ENCODE measurements around the gene SLC4A7.
"Not testable (repeated sequence)": the region's sequence is repeated elsewhere in the genome, so short reads cannot be mapped to it uniquely, and the experiment has no call there.

The SLC4A7 gene

DNA sequence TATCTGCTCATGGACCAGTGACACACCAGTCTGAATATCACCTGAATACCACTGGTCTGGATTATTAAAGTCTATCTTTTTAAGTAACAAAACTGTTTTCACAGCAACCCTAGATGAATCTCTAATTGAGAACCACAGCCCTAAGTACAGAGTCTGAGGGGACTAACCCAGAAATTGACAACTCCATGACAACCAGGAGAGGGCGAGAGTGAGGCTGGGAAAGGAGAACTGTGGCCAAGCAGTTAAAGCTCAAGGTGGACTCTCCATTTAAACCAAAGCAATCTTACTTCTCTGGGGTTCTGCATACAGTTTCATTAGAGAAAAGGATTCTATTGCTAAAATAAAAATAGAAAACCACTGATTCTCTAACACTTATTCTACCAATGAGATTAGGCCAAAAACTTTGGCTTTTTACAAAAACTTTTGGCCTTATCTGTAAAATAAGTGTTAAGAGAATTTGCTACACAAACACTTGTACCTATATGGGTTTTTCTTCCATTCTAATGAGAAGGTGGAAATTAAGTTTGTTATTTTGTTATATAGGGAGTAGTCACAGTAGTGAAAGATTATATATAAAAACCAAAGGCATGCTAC, 126.4 kb downstream of the SLC4A7 start:
- no peak for DNase-seq

DNA sequence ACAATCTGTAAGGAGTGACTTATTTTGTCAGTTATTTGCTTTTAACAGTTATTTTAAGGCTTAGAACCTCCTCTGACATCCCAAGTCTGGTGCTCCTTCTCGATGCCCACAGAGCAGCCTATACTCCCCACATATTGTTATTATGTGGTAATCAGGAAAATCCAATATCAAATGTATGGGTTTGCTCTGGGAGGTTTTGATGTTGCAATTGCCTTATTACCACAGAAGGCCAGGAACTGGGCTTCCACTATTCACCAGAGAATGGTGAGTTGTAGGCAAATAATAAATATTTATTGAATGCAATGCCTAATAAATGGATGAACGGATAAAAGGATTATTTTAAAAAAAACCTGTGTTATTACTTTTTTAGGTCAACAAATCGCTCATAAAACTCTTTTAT, 127.2 kb downstream of the SLC4A7 start:
- no peak for DNase-seq

DNA sequence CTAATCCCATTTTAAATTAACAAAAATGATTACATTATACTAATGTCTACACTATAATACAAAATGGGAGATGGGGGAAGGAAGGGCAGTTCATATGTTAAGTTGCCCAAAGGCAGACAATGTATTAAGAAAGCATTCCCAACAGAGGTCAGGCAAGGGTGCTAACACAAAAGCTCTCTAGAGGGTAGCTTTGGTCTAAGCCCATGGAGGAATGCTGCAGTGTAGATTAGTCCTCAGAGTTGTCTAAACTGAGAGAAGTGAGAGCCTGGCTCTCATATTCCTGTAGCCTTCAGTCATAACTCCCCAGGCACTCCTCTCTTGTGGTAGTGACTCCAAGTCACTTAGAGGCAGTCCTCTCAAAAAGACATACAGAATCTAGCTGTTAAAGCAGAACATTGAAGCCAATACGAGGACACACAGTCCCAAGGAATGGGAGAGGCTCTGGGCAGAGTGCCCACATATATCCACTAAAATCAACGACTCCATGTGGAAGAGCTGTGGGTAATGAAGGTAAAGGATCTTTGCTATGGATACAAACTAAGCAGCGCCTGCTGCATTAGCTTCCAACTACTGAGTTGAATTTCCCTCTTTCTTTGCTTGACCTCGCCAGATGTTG, 129.5 kb downstream of the SLC4A7 start:
- DNase-seq: no peak

DNA sequence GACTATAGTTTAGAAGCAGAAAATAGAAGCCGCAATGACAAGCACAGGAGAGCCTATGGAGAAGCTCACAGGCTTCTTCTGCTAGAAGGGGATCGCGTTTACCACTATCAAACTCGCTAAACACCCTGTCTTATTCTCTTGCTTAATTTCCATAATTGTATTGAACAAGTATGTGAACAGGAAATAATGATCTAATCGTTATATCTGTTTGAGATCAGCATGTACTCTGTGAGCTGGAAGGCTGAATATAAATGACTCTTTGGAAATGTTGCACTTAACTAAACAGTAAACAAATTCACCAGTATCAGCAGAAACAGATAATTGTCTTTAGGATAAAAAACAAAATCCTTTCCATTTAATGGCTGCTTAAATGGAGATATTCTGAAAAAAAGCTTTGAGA, 130.0 kb downstream of the SLC4A7 start:
- no peak for DNase-seq

DNA sequence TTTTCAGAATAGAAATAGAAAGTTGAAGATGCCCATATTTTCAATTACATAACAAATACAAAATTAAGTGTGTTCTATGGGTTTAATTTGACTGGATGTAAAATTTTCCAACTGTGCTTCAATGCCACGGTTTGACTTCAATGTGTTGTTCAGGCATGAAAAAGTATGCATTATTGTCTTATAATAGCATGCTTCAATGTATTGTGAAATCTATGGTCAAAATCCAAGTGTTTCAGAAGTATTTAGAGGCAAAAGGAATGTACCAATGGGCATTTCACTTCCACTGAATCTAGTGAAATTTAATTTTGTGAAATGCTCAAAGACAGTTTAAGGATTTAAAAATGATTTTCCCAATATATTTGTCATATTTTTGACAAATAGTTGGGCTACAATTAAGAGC, 131.0 kb downstream of the SLC4A7 start:
- no peak for DNase-seq

DNA sequence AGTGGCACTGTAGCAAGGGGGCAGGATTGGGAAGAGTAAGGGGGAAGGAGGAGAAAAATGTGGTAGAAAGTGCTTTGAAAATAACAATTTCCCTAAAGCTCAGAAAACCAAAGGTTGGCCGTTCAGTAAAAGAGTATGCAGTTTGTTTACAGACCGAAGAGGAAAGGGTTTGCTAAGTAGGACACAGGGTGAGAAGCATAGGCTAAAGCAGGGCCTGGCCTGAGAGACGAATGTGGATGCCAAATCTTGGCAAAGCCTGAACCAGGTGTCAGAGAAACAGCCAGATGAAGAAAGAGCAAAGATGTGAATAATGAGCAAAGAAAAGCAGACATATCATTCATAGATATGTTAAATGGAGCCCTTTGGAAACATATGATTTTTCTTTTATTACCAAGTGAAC, 132.1 kb downstream of the SLC4A7 start:
- no peak for DNase-seq

DNA sequence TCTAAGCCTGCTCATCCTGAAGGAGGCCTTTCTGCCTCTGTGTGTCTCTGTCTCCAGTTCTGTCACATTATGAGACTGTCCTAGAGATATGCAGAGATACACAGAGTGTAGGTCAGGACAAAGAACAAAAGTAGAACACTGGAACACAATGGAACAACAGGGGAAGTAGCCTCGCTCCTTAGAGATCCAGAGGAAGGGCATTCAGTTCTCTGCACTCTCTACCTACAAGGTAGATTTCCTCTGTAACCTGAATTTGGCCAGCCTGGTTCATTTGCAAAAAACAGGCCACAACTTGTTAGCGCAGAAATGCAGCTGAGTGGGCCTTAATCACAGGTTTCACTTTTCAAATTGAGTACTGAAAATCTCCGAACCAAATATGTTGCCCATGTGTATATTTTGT, 134.4 kb downstream of the SLC4A7 start:
- no peak for DNase-seq

DNA sequence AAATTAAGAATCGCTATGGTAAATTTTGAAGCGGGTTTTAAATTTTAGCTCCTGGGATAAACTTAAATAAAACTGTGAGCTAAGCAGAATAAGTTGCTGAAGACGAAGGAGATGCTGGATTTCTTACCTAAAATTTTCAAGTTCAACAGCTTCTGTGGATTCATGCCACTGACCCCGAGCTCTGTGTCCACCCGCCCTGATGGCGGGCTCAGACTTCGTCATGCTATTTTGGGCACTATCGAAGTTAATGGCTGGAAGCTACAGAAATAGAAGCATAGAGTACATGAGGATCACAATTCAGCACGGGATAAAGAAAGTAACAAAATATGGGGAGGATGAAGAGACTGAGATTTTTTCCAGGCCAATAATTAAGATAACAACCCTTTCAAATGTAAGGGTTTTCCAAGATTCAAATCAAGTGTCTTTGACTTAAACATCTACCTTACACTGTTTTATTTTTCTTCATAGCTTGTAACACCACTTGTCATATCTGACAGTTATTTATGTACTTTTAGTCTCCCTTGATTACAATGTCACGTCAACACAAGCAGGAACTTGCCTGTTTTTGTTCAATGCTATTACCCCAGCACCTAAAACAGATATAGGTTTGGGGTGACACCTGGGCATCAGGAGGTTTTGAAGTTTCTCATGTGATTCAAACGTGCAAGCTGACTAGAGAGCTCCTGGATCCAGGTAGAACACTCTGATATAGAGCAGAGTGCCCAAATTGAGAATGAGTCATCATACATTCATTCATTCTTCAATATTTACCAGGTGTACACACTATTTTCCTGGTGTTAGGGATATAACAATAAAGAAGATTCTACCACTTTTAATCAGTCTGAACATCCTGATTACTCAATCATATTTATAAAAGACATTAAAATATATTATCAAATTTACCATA, 138.0 kb downstream of the SLC4A7 start:
- no peak for DNase-seq

DNA sequence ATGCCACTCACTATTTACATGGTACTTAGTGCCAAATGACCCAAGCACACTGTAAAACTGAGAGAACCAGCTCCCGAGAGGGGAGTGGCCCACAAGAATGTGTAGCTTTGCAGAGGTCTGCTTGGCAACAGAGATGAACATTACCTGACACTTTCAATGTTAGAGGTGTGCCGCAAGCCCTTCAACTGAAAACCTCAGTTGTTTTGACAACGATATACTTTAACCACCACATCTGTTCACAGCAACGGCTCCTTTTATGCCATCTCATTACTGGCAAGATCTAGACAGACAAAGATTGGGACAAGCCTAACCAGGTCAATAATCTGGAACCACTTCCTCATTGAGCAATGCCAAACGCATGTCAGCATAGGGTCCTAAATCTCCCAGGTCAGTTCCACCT, 138.7 kb downstream of the SLC4A7 start:
- DNase-seq: no peak

DNA sequence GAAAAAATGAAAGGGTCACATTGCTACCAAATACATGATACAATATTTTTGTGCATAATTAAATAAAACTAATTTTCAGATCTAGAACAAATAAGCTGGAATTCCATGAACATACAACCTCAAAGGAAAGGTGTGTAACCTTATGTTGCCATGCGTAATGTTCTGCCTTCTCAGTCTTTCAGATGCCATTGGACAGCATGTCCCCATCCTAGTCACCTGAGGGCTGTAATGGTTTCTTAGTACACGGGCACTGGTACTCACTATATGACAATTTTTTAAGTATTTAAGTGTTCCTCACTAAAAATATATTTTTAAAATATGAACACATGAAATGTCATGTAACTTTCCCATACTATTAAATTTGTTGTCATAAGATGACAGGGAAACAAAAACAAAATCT, 139.1 kb downstream of the SLC4A7 start:
- DNase-seq: no peak

DNA sequence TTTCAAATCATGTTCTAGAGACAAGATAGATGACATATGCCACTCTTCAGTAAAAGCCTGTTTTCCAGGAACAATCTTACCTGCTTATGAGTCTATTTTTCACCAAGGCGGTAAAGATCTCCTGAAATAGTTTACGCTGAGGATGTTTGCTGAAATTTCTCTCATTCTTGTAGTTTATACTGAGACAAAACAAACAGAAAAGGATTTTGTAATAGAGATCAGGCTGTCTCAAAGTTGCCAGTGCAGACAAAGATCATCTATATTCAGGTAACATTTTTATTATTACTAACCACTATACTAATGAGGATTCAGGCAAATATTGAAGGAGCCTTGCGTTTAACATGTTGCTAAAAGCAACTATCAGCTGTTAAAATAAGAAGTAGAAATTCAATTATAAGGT, 140.0 kb downstream of the SLC4A7 start:
- no peak for DNase-seq

DNA sequence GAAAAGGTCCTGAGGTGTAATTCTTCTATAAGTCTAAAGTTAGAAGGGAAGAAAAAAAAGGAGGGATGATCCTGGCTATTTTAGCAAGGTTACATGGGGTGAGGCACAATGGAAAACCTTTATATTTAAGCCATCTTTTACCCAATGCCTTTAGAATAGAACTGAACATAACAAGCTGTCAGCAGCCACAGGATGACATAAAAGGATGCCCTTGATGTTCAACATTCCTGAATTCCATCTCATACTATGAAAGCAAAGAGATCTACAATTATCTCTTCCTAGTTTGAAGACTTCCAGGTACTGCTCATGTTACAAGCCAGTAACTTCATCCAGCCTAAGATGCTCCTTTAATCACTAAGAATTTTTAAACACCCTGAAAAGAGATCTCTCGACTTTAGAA, 141.9 kb downstream of the SLC4A7 start:
- no peak for DNase-seq

DNA sequence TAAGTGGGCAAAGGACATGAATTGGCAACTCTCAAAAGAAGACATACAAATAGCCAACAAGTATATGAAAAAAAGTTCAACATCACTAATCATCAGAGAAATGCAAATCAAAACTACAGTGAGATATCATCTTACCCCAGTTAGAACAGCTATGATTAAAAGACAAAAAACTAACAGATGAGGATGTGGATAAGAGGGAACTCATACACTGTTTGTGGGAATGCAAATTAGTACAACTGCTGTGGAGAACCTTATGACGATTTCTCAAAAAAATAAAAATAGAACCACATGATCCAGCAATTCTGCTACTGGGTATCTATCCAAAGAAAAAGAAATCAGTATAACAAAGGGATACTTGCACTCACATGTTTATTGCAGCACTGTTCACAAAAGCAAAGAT, 143.7 kb downstream of the SLC4A7 start:
- no peak for DNase-seq

DNA sequence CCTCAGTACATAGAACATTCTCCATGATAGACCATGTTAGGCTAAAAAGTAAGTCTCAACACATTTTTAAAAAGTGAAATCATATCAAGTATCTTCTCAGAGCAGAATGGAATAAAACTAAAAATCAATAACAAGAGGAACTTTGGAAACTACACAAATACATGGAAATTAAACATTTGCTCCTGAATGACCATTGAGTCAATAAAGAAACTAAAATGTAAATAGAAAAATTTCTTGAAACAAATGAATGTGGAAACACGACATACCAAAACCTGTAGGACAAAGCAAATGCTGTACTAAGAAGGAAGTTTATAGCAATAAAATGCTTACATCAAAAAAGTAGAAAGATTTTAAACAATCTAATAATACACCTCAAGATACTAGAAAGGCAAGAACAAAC, 148.6 kb downstream of the SLC4A7 start:
- no peak for DNase-seq

DNA sequence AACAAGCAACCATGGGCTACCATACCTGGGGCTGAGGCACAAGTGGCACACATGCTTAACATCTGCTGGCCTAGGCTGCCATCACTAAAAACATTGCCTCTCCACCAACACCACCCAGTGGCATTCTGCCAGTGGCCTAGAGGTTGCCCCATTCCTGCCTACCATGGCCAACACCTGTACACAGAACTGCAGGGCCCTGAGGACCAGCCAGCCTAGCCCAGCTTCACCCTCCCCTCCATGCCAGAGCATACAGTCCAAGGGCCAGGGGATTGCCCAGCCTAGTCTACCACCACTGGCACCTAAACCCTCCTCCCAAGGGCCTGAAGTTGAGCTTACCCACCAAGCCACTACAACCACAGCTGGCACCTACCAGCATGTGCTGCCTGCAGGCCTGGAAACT, 150.3 kb downstream of the SLC4A7 start:
- DNase-seq: no peak

DNA sequence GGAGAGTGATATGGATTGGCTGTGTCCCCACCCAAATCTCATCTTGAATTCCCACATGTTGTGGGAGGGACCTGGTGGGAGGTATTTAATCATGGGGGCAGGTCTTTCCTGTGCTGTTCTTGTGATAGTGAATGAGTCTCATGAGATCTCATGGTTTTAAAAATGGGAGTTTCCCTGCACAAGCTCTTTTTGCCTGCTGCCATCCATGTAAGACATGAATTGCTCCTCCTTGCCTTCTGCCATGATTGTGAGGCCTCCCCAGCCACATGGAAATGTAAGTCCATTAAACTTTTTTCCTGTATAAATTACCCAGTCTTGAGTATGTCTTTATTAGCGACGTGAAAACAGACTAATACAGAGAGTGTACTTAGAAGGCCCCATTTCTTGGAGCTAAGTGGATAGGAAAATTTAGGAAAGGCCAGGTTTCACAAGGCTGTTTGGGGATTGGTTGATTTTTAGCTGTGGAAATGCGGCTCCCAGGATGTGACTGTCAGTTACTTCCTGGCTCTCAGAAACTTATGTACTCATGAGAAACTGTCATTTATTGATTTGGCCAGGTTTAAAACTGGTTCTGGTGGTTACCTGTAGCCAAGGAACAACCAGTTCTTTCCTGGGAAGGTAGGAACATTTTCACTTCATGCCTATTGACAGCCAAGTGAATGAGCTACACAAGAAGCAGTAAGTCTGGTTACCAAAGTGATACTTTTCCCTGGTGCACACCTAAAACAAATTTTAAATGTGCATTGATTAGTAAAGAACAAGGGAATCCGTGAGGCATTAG, 155.0 kb downstream of the SLC4A7 start:
- DNase-seq: not testable (repeated sequence)

DNA sequence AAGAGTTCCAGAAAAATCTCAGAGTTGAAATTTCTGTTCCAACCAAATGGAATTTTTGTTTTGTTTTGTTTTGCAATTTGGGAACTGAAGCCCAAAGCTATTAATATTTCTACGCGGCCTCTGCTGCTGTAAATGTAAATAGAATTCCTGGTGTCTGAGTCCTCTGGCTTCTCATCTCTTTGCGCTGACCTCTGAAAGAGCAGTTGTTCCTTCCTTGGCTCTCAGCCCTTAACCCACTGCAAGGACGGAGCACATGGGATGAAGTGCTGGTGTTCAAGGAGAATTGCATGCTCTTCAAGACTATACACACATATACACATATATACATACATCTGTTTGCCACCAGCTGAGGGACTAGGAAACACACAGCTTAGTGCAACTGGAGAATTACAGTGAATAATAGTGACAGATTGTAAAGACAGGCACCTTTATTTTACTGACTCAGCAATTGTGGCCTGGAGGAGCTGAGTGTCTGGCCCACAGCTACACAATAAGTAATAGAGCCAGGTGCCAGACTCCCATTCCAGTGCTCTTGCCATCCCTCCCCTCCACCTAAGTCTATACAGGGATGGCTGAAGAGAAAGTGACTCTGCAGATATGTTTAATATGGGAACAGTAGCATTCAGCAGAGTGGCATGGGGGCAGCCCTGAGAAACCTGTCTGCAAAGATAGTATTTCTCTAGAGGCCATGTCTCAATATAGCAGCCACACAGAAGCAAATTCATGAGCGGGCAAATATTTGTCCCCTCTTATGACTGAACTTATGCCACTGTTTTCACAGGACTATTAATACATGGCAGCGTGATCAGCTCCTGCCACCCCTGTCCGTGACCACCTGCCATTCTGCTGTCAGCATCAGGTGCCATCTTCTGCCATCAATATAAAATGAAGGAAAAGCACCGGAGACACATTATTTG, 157.3 kb downstream of the SLC4A7 start:
- DNase-seq: no peak

DNA sequence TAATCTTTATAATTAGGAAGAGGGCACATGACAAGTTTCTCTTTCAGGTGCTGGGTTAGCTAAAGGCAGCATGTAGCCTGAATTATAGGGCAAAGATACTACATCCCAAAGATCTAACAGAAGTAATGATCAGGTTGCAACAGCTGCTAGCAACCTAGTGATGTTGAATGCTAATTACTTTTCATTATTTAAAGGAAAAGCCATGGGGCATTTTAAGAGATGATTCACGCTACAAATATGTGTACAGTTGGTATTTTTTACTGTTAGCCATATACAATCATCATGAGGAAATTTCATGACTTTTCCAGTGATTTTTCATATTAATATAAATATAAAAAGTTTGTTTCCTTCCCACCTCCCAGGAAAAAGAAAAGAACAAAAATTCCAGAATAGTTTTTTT, 158.0 kb downstream of the SLC4A7 start:
- DNase-seq: no peak

DNA sequence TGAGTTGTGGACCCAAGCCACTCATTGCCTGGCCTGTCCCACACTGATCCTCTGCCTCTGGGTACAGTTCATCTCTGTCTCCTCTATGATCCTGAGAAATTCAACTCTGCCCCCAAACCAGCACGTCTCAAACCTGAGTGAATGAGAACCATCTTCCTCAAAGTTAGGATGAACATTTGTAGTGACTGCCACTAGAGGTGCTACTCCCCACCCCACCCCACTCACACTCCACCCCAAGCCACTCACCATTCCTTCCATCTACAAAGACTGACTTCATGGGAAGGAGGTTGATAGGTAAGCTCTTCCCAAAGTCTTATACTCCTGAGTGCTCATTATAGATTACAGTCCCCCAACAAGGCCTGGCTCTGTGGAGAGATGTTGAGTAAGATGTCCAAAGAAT, 158.8 kb downstream of the SLC4A7 start:
- DNase-seq: no peak

DNA sequence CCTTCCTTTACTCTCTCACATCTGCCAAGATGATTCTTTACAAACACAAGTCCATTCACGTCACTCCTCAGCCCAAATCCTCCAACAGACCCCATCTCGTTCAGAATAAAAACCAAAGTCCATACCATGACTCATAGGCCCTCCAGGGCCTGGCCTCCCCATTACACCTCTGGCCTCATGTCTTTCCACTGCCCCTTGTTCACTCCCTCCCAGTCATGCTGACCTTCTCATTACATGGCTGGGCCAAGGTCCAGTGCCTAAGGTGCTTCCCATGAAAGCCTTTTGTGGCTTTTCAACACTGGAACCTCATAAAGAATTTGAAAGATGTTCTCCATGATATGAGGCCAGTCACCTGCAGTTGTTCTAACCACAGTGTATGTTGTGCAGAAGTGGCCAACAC, 159.5 kb downstream of the SLC4A7 start:
- DNase-seq: no peak

DNA sequence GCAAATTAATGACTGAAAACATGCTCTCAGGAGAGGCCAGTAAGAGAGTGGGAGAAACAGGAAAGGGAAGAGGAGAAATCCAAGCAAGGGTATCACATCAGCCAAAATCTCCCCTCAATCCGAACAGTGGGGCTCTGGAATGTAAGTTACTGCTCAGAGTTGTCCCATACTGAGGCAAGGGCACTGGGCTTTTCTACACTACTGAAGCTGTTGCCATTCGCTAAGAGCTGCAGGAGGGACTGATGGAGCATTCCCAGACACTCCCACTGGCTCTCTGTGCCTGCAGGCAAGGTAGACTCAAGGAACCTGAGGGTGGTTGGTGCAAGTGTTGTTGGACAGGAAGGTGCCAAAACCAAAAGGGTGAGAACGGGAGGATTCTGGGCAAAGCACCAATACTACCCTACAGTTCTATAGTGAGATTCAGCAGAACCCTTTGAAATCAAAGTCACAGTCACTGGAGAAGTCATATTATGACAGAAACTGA, 161.1 kb downstream of the SLC4A7 start:
- DNase-seq: no peak
